Measurements from ENCODE around the gene NEK1.
A peak's percentile ranks its signal among the peaks of the same experiment; 100 is the strongest.

NEK1 gene, protein sequence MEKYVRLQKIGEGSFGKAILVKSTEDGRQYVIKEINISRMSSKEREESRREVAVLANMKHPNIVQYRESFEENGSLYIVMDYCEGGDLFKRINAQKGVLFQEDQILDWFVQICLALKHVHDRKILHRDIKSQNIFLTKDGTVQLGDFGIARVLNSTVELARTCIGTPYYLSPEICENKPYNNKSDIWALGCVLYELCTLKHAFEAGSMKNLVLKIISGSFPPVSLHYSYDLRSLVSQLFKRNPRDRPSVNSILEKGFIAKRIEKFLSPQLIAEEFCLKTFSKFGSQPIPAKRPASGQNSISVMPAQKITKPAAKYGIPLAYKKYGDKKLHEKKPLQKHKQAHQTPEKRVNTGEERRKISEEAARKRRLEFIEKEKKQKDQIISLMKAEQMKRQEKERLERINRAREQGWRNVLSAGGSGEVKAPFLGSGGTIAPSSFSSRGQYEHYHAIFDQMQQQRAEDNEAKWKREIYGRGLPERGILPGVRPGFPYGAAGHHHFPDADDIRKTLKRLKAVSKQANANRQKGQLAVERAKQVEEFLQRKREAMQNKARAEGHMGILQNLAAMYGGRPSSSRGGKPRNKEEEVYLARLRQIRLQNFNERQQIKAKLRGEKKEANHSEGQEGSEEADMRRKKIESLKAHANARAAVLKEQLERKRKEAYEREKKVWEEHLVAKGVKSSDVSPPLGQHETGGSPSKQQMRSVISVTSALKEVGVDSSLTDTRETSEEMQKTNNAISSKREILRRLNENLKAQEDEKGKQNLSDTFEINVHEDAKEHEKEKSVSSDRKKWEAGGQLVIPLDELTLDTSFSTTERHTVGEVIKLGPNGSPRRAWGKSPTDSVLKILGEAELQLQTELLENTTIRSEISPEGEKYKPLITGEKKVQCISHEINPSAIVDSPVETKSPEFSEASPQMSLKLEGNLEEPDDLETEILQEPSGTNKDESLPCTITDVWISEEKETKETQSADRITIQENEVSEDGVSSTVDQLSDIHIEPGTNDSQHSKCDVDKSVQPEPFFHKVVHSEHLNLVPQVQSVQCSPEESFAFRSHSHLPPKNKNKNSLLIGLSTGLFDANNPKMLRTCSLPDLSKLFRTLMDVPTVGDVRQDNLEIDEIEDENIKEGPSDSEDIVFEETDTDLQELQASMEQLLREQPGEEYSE (N-terminal part only)

DNA sequence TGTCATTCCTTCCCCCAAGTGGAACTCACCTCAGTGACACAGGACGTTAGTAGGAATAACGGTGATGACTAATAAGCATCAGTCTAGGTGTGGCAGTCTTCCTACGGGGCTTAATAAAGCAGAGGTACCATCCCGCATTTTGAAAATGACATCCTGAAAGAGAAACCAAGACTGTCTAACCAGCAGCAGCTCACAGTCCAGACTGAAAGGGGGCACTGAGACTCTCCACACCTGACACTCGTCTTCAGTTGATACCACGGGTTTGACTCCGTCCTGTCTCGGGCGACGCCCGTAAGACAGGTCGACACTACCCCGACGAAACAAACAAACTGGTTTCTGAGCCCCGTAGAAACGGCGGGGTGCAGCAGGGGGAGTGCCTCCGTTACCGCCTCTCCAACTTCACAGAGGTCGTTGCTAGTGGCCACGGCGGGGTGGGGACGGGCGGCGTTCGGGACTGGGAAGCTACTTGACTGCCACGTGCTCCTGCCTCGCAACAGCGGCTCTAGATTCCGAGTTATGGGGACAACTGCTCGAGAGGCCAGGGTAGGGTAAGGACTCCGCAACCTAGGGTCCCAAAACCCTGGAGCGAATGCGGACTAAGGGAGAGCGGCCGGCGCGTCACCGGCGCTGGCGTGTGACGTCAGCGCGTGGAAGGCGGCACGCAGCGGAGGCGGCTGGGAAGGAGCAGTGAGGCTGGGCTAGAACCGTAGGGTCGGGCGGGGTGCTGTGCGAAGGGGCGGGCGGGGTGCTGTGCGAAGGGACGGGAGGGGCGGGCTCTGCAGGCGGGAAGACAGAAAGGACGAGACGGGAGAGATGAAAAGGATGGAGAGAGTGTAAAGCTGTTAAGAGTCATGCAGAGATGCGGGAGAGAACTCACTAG is at the start of gene NEK1:
Gene NEK1, minus strand, starts transcription at position 593 of the 880 bp plus-strand sequence. CDS start 9,953 bp downstream, outside the sequence.
- peak; percentile 81 to 86 for DNase-seq (ENCODE audit: low read depth in 2 of 2)

DNA sequence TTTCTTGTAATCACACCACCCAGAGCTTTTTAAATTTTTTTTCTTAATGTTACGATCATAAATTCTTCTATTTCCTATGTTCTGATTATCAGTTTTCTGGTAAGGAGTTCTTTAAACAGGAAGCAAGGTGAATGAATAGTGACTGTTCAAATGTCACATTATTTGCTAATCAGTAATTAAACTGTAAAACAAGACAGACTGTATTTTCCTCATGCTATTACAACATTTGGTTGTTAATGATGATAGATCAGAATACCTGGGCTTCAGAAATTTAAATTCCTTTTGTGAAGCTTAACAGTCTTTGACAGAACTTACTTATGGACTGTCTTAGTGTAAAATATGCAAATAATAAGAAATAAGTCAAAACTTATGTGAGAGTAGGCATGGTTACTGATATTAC is 49.4 kb upstream of the NEK1 start:
- no peak for DNase-seq (ENCODE audit: low read depth in 2 of 2)

DNA sequence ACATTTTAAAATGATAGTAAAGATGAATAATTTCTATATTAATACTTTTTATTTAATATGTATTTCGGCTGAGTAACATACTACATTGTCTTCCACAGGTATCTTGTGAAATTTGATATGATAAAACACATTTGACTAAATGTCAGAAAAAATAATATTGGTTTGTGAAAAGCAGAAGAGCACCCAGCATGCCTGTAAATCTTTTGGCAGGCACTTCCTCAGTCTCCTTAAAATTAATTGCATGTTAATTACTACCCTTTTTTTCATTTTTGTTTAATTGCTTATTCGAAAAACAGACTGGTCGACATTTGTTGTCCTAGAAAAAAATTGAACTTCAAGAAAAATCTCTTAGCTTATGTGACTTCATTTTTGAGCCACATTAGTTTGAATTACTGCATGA is 48.5 kb upstream of the NEK1 start:
- no peak for DNase-seq (ENCODE audit: low read depth in 2 of 2)

DNA sequence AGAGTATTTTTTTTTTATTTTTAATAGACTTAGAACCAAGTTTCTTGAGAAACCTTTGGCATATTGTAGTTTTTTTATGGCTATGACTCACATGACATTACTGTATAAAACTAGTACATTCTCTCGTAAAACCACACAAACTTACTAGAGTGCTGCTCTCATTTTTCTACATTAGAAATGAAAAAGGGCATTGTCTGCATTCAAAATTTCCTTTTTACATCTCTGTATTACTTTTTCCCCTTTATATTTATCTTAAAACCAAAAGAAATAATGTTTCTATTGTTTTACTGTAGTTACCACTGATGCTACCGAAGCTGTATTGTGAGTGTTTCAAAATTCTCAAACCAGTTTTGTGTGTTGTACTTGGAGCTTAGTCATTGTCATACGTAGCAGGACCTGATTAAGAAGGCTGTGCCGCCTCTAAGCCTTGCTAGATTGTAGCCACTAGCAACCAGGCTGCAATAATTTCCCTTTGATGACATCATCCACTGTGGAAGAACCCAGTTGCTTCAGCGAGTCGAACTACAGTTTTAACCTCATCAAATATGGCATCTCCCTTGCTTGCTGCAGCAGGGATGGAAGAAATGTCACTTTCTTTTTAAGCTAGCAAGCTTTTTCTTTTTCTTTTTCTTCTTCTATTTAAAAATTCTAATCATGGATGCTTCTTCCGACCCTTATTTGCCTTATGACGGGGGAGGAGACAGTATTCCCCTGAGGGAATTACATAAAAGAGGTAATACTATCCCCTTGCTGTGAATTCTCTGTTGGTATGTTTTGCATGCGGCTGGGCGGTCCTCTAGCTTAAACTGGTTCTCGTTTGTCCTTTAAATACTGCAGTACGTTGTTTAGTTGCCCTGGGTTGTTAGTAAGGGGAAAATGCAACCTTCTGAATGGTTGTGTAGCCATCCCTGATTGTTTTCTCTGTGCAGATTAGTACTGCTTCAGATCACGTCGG is 47.6 kb upstream of the NEK1 start:
- peak; percentile 45 to 55 for DNase-seq (ENCODE audit: low read depth in 2 of 2)

DNA sequence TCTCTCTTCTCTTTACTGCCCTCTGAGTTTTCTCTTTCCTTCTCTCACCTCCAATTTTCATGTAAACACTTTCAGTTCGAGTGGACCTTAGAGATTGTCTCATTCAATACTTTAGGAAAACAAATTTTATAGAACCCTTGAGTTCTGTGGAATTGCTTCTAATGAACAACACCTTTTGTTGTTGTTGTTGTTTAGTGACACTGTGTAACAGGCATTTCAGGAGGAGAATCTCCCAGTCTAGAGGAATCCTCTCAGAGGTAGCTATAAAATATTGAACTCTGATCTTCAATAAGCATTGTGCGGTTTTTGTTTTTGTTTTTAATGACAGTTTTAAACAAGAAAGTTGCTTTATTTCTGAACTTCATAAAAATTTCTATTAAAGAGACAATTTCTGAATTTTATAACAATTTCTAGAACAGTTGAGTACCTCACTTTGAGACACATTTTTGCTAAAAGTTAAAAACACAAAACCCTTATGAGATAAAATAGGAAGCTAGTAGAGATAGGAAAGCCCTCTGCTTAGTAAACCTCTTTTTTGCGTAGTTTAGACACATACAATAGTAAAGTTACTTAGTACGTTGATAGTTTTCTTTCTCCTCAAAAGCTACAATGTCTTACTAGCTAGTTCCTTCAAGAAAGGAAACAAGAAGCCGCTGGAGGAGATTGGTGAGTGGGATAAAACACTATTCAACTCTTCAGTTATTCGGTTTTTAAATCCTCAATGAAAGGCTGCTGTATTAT is 46.8 kb upstream of the NEK1 start:
- DNase-seq (ENCODE audit: low read depth in 2 of 2), result no peak

DNA sequence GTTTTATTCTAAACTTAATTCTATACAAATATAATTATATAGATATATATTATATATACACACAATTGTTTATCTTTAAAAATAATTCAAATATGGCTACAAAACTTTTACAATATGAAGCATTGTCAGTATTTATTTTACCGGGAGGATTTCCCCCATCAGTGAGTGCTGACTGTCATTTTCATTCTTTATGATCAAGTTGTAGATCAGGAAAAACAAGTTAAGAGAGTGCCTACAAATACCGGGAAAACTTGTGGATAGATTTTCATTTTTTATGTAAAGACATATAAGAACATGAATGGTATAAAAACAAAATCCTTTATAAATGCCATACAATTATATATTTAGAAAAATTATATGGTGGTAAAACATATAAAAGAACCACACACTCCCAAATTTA is 45.8 kb upstream of the NEK1 start:
- no peak for DNase-seq (ENCODE audit: low read depth in 2 of 2)

DNA sequence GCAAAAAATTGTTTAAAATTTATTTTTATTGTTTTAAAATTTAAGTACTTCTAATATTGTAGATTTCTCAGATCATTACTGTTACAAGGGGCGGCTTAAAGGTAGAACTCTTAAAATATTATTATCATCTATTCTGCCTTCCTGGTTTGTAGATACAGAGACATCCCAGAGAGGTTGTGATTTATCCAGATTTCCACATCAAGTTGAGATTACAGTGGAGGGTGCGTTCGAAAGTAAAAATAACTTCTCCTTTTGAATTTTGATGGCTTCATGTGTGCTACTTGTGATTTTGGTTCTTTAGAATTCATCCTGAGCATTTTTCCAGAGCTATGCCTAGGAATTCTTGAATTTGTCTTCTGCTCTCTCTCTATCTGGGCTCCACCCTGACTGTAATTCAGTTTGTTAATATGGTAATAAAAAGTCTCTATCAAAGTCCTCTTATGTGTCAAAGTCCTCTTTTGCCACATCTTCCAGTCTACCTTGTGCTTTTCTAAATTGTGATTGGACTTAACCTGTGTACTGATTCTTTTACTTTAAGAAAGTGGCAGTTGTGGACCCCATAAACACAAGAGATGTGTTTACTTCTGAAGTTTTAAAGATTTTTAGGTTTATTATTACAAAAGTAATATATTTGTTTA is 45.2 kb upstream of the NEK1 start:
- DNase-seq (ENCODE audit: low read depth in 2 of 2), result no peak

DNA sequence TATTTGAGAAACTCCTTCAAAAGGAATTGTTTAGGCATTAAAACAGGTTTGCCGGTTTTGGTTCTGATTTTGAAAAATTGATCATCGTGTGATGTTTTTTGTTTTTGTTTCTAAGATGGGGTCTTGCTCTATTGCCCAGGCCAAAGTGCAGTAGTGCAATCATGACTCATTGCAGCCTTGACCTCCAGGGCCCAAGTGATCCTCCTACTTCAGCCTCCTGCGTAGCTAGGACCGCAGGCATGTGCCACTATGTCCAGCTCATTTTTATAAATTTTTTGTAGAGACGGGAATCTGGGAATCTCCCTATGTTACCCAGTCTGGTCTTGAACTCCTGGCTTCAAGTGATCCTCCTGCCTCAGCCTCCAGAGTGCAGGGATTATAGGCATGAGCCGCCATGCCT is 43.0 kb upstream of the NEK1 start:
- DNase-seq (ENCODE audit: low read depth in 2 of 2), result no peak

DNA sequence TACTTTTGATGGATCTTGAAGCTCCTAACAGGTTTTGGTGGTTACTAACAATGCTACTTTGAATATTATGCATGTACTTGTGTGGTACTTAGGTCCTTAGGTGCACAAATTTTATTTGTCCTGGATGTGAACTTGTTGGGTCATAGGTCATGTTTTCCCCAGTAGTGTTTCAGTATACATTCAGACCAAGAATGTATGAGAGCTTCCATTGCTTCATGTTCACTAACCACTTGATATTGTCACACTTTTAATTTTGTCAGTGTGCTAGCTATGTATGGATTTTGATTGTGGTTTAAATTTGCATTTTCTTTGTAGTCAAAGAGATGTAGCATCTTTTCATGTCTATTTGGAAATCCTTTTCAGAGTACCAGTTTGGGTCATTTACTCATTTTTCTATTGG is 40.2 kb upstream of the NEK1 start:
- DNase-seq (ENCODE audit: low read depth in 2 of 2), result no peak

DNA sequence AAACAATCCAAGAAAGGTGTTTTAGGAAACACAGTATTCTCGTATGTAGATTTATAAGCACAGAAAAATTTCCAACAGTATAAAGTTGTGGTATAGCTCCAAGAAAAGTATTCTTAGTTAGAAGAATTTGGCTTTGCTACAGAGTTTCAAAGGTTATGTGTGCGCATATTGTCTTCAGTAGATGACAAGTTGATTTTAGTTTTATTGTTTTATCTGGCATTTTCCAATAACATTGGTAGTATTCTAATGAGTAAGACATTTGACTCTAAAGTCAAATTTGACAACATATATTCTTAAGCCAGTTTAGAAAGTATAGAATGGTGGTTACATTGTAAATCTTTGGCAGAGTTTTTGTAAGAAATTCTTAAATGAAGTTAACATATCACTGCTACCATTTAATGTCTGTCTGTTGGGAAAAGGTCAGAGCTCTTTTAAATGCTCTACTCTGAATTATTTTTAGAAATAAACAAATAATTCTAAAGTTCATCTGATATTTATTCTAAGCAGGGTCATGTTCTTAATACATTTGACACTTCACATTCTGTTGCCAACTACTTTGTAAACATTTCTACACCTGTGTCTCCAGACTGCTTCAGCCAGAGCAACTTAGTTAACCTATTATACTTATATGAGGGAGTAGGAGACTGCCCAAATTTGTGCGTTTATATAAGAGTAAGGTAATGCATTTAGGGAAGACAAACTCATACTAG is 38.0 kb upstream of the NEK1 start:
- no peak for DNase-seq (ENCODE audit: low read depth in 2 of 2)

DNA sequence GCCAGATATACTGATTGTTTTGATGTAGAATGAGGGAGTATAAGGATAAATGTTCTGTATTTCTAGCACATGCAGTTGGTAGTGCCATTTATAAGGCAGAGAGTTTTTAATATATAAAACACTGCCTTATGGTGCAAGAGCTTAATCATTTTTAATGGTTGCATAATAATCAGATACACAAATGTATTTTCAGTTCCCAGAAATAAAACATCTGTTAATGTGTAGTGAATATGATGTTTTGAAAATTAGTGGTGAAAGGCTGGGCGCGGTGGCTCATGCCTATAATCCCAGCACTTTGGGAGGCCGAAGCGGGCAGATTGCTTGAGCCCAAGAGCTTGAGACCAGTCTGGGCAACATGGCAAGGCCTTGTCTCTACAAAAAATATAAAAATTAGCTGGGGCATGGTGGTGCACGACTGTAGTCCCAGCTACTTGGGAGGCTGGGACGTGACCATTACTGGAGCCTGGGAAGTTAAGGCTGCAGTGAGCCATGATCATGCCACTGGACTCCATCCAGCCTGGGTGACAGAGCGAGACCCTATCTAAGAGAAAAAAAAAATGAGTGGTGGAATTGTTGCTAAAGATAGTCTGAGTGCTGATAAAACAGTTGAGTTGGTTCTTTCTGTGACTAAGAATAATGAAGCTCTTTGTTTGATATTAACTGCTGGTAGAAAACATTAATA is 37.3 kb upstream of the NEK1 start:
- no peak for DNase-seq (ENCODE audit: low read depth in 2 of 2)

DNA sequence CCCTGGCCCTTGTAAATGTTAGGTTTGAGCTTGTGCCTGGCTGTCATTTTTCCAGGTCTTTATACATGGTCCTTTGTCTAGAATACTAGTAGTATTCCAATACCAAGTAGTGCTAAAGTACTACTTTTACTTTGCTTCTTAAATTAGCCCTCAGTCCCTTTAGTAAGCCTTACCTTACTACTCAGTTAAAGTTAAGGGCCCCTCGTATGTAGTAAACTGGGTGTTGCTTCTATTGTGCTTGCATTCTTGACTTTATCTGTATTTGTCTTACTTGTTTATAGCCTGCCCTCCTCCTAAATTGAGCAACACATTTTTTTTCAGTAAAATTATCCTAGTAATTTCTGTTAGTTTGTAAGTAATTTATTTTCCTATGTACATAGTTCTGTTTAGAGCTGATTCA is 33.2 kb upstream of the NEK1 start:
- DNase-seq (ENCODE audit: low read depth in 2 of 2), result no peak

DNA sequence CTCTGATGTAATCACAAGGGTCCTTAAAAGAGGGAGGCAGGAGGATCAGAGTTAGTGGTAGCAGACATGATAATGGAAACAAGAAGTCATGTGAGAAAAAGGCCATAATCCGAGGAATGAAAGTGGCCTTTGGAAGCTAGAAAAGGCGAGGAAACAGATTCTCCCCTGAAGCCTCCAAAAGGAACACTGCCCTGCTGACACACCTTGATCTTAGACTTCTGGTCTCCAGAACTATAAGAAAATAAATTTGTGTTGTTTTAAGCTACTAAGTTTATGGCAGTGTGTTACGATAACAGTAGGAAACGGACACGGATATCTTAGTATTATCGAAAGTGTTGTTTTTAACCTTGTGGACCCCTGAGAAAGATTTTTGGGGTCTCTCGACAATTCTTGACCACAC is 32.4 kb upstream of the NEK1 start:
- DNase-seq (ENCODE audit: low read depth in 2 of 2), result no peak

DNA sequence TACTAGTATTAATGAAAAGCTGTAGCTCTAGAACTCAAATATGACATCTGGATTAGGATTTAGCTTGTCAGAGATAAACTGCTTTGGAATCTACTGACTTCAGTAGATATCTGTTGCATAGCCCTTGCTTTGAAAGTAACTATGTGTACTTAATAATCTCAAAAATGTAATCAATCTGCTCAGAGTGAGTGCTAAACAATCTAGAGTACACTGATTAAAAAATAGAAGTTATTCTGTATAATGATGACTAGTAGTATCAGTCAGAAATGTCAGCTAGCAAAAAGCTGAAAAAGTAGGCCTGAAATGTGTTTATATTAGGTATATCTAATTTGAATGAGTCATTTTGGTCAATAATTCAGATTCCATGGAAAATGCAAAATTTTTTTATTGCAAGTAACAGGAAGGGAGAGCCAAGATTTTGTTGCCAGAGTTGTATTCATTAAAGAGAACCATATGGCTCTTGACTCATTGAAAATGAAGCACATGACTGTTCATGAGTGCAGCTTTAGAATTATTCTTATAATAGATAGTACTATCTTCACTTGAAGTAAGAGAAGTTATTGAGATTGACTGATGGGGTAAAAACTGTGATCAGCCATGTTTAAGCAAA is 28.0 kb upstream of the NEK1 start:
- no peak for DNase-seq (ENCODE audit: low read depth in 2 of 2)

DNA sequence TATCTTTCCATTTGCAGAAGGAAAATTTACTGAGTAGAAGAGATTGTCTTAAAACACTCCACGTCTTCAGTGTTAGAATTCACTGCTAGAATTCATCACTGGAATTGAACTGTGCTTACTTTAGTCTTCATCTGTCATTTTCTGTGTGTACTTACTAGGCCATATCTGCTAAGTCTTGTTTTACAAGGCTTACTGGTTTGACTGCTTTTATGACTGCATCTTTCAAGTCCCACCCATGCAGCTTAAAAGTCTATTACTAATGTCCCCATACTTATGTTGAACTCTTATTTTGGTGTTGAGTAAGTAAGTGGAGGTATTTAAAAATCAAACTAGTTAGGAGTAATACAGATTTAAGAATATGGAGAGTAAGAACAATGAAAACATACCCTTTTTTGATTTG is 22.6 kb upstream of the NEK1 start:
- no peak for DNase-seq (ENCODE audit: low read depth in 2 of 2)

DNA sequence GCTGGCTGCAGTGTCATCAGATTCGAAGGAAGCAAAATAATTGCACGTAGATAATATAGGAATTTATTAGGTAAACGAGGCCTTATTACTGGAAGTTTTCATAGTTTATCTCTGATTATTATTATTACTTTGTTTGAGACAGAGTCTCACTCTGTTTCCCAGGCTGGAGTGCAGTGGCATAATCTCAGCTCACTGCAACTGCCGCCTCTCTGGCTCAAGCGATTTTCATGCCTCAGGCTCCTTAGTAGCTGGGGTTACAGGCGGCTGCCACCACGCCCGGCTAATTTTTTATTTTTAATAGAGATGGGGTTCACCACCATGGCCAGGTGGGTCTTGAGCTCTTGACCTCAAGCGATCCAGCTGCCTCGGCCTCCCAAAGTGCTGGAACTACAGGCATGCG is 20.5 kb upstream of the NEK1 start:
- DNase-seq (ENCODE audit: low read depth in 2 of 2), result no peak

DNA sequence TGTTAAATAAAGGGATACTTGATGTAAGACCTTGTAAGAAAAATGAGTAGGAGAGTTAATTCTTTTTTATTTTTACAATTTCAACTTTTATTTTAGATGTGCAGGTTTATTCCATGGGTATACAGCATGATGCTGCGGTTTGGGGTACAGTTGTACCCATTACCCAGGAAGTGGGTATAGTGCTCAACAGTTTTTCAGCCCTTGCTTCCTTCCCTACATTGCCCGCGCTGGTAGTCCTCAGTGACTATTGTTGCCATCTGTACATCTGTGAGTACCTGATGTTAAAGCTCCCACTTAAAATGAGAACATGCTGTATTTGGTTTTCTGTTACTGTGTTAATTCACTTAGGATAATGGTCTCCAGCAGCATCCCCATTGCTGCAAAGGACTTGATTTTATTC is 17.7 kb upstream of the NEK1 start:
- no peak for DNase-seq (ENCODE audit: low read depth in 2 of 2)

Data from stimulated activated CD8-positive, alpha-beta memory T cell treated with anti-CD3 and anti-CD28 coated beads, Interleukin-15, amount 100 ng/mL, for 48 hours (primary cell).